Transverse colon (tissue), 4 donors: ENCODE data around the gene KDM2B. TPM values are rescaled to one million over a fixed set of nuclear protein-coding genes. Genes with fewer than 3 reads are reported as not detected.
"Not testable (repeated sequence)": the region's sequence is repeated elsewhere in the genome, so short reads cannot be mapped to it uniquely, and the experiment has no call there.

ENCODE experiments used
- DNase-seq: peaks from one replicate; pipeline ENCODE4 v3.0.0-alpha.2; 2019
- H3K27ac ChIP-seq, 4 donors: fragments of 200-600 bp; sonication (generic); 2 replicates each; pipeline ENCODE4 v1.5.1; 2016 to 2018; ENCODE audit warnings: inconsistent platforms in 4 of 4
- H3K27me3 ChIP-seq: fragments of 200-600 bp; sonication (generic); 2 replicates; pipeline ENCODE4 v1.5.1; 2017; ENCODE audit warnings: inconsistent platforms
- H3K36me3 ChIP-seq, 4 donors: fragments of 200-600 bp; sonication (generic); 2 replicates each; pipeline ENCODE4 v1.5.1; 2017 to 2019; ENCODE audit warnings: inconsistent platforms in 4 of 4
- H3K4me1 ChIP-seq, 4 donors: fragments of 200-600 bp; sonication (generic); 2 replicates each; pipeline ENCODE4 v1.5.1; 2017 to 2020; ENCODE audit warnings: inconsistent platforms in 4 of 4
- H3K4me3 ChIP-seq, 4 donors: fragments of 200-600 bp; sonication (generic); 1 replicate in 1 of 4; 2 replicates in 3 of 4; pipeline versions ENCODE4 v1.5.1 to v1.6.1; 2017 to 2019; ENCODE audit warnings: inconsistent platforms in 4 of 4
- H3K9me3 ChIP-seq, 2 donors: fragments of 200-600 bp; sonication (generic); 2 replicates each; pipeline ENCODE4 v1.5.1; 2017 to 2019; ENCODE audit warnings: inconsistent platforms in 2 of 2
- CTCF ChIP-seq, 5 experiments: fragments of 200-600 bp in 3 of 5; fragments of 450-650 bp in 2 of 5; sonication (generic) in 3 of 5; IDR thresholded peaks; 1 replicate in 2 of 5; 2 replicates in 3 of 5; pipeline ENCODE4 v1.5.1; 2016 to 2017; ENCODE audit warnings: antibody characterized with exemption in 5 of 5, inconsistent platforms in 3 of 5, mild to moderate bottlenecking in 2 of 5, moderate library complexity in 1 of 5
- EP300 ChIP-seq: sonication (generic); formaldehyde crosslinking; IDR thresholded peaks from one replicate; pipeline ENCODE4 v1.6.1; 2017; ENCODE audit warnings: antibody characterized with exemption, low read depth
- POLR2A ChIP-seq: fragments of 450-650 bp; IDR thresholded peaks from one replicate; pipeline ENCODE4 v1.6.1; 2016; ENCODE audit warnings: antibody characterized with exemption, mild to moderate bottlenecking, moderate library complexity
- POLR2AphosphoS5 ChIP-seq, 3 donors: sonication (generic); formaldehyde crosslinking; IDR thresholded peaks; one replicate each; pipeline ENCODE4 v1.6.1; 2016; ENCODE audit warnings: antibody characterized with exemption in 3 of 3
- WGBS, 2 donors: methylation state at CpG; one replicate each; pipeline ENCODE4 v1.1.5; 2018; ENCODE audit warnings: low coverage in 1 of 2; 5-methylcytosine and 5-hydroxymethylcytosine counted together
- in situ Hi-C, 4 donors: fragments of 200-750 bp; cut with MboI; loops; one replicate each; pipeline versions ENCODE4 v1.15.0 to v1.15.1; 2017; ENCODE audit warnings: low sequenced_read_pairs in 3 of 4, low pct_ligation_motif_present in 1 of 4, low pct_unique_long_range_greater_than_20kb in 1 of 4
- intact Hi-C: fragments of 100-400 bp; cut with DNase I; formaldehyde crosslinking; loops from one replicate; pipeline ENCODE4 v1.15.1; 2023; ENCODE audit warnings: low total_unique reads
- total RNA-seq, 4 donors: library from RNA; depleted of rRNA; stranded (reverse); fragments of >200 nt; gene quantifications; one replicate each; pipeline ENCODE4 v1.1.0, GENCODE V29; 2016

Gene KDM2B
- total RNA-seq, 4 donors from 2014 or later = 7.2 to 39.3 (median 15.2) TPM

DNA sequence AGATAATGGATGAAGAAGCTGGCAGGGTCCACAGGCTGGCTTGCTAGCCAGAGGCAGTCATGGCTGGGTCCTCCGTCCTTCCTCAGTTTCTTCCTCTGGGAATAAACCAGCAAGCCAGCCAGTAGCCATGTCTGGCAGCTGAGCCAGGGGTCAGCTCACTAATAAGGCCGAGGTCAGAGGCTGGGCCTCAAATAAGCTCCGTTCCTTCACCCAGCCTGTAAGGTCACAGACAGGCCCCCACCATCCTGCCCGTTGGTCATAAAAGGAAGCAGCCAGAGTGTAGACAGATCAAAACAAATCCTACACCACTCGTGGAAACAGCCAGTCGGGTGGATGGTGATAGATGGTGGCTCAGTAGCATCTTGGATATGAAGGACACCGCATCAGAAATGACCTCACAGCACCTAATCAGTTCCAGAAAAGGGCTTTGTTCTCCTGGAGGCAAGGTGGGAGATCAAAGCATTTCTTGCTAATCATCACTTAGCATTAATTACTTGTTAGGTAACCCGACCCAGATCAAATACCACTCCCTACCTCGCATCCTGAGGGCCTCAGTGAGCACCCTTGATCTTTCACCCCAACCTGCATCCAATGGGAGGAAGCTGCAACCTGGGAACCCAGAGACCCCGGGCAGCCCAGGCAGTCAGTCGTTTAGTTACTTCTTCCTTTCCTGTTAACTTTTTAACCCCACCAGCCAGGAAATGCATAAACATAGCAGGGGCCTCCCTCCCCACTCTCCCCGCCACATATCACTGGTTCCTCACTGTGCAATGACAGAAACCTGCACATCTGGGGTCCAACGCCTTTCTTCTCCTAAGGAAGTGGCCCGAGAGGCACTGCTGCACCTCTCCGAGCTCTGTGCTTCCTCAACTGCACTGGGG lies 90.2 kb downstream of the KDM2B start:
- no peak for DNase-seq
- no peaks in the 10 kb centered on the region for H3K36me3 ChIP-seq
- TF ChIP-seq POLR2AphosphoS5 (IDR thresholded peaks at IDR 0.05) = no peak
- no peak for TF ChIP-seq POLR2A
- no peak for TF ChIP-seq EP300
- TF ChIP-seq CTCF (IDR thresholded peaks at IDR 0.05) = no peak
- H3K4me1 ChIP-seq = no peaks in the 10 kb centered on the region
- H3K27me3 ChIP-seq = no peaks in the 10 kb centered on the region
- no peak overlapping the region for H3K27ac ChIP-seq
- intact Hi-C loops (loop anchor here (2.0 kb wide), 1 partner anchor 62 kb away; no protein-coding TSS in a partner anchor), in situ Hi-C loops (loop anchor here in 2 of 4 donors (10.0 kb wide), 2 partner anchors 184 to 194 kb away; no protein-coding TSS in a partner anchor)
- no peaks in the 10 kb centered on the region for H3K9me3 ChIP-seq
- 69% methylated on average over 5 to 15 of the region's 15 CpGs for WGBS, 2 donors
- no peak overlapping the region for H3K4me3 ChIP-seq

GRCh38 chr12:121489874-121490273 lies 90.9 kb downstream of the KDM2B start:
- no peak overlapping the region for H3K4me3 ChIP-seq
- intact Hi-C loops (loop anchor here (2.0 kb wide), 1 partner anchor 61 kb away; no protein-coding TSS in a partner anchor), in situ Hi-C loops (loop anchor here in 2 of 4 donors (10.0 kb wide), 2 partner anchors 185 to 195 kb away; no protein-coding TSS in a partner anchor)
- no peak for TF ChIP-seq POLR2AphosphoS5 (IDR thresholded peaks at IDR 0.05)
- TF ChIP-seq EP300 = no peak
- no peak for TF ChIP-seq CTCF (IDR thresholded peaks at IDR 0.05)
- TF ChIP-seq POLR2A = no peak
- 82 to 88% methylated on average over 7 to 16 of the region's 16 CpGs for WGBS, 2 donors
- DNase-seq = no peak
- no peaks in the 10 kb centered on the region for H3K36me3 ChIP-seq
- H3K9me3 ChIP-seq = no peaks in the 10 kb centered on the region
- no peaks in the 10 kb centered on the region for H3K27me3 ChIP-seq
- no peaks in the 10 kb centered on the region for H3K4me1 ChIP-seq
- H3K27ac ChIP-seq = no peak overlapping the region

- Histone ChIP-seq H3K27me3 (no peaks in the 10 kb centered on the region), H3K4me1 (no peaks in the 10 kb centered on the region), H3K4me3 (no peak overlapping the region), H3K36me3 (no peaks in the 10 kb centered on the region), H3K9me3 (no peaks in the 10 kb centered on the region), H3K27ac (no peak overlapping the region)
- DNase-seq = no peak
- 88 to 91% methylated on average over 3 to 6 of the region's 6 CpGs for WGBS, 2 donors
- TF ChIP-seq POLR2A = no peak
- TF ChIP-seq EP300 = no peak
- TF ChIP-seq POLR2AphosphoS5 (IDR thresholded peaks at IDR 0.05) = no peak
- TF ChIP-seq CTCF (IDR thresholded peaks at IDR 0.05) = no peak
- in situ Hi-C loops = no loop called here
- intact Hi-C loops = no loop called here
Observed at GRCh38 chr12:121484967-121485366, 95.9 kb downstream of the KDM2B start.

GRCh38 chr12:121484564-121484963 lies 96.3 kb downstream of the KDM2B start:
- H3K36me3 ChIP-seq, H3K27ac ChIP-seq, intact Hi-C loops, H3K27me3 ChIP-seq, H3K4me1 ChIP-seq, in situ Hi-C loops, H3K4me3 ChIP-seq, H3K9me3 ChIP-seq, DNase-seq: not testable (repeated sequence)
- 96 to 100% methylated on average over 2 to 5 of the region's 5 CpGs for WGBS, 2 donors
